Thyroid gland (tissue), 4 donors: ENCODE measurements around the gene EXOG.

Experiments used
- POLR2A ChIP-seq, 2 donors: fragments of 450-650 bp; IDR thresholded peaks; one replicate each; pipeline ENCODE4 v1.6.1; 2017; ENCODE audit warnings: antibody characterized with exemption in 2 of 2, mild to moderate bottlenecking in 2 of 2, moderate library complexity in 1 of 2
- TF ChIP-seq, protein P1 (sequence below), 6 experiments: fragments of 200-600 bp in 3 of 6; fragments of 450-650 bp in 3 of 6; sonication (generic) in 3 of 6; IDR thresholded peaks; one replicate each; pipeline ENCODE4 v1.5.1; 2016 to 2019; ENCODE audit warnings: antibody characterized with exemption in 6 of 6, mild to moderate bottlenecking in 2 of 6, inconsistent platforms in 1 of 6, moderate library complexity in 1 of 6

- TF ChIP-seq, protein P1, sequence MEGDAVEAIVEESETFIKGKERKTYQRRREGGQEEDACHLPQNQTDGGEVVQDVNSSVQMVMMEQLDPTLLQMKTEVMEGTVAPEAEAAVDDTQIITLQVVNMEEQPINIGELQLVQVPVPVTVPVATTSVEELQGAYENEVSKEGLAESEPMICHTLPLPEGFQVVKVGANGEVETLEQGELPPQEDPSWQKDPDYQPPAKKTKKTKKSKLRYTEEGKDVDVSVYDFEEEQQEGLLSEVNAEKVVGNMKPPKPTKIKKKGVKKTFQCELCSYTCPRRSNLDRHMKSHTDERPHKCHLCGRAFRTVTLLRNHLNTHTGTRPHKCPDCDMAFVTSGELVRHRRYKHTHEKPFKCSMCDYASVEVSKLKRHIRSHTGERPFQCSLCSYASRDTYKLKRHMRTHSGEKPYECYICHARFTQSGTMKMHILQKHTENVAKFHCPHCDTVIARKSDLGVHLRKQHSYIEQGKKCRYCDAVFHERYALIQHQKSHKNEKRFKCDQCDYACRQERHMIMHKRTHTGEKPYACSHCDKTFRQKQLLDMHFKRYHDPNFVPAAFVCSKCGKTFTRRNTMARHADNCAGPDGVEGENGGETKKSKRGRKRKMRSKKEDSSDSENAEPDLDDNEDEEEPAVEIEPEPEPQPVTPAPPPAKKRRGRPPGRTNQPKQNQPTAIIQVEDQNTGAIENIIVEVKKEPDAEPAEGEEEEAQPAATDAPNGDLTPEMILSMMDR (IDR thresholded peaks at IDR 0.05): no peak
- no peak for TF ChIP-seq POLR2A (IDR thresholded peaks at IDR 0.05)
These were observed 13.6 kb downstream of the EXOG start for GRCh38 chr3:38509732-38510131.
